Measurements from ENCODE around the gene TLCD1. TPM values are rescaled to one million over a fixed set of nuclear protein-coding genes. Genes with fewer than 3 reads are reported as not detected.
"Not testable (repeated sequence)": the region's sequence is repeated elsewhere in the genome, so short reads cannot be mapped to it uniquely, and the experiment has no call there.

The TLCD1 gene
- total and polyA plus RNA-seq, 7 experiments from 2014 or later = 0.69 to 3.0 (median 0.79) TPM; not detected in 4

DNA sequence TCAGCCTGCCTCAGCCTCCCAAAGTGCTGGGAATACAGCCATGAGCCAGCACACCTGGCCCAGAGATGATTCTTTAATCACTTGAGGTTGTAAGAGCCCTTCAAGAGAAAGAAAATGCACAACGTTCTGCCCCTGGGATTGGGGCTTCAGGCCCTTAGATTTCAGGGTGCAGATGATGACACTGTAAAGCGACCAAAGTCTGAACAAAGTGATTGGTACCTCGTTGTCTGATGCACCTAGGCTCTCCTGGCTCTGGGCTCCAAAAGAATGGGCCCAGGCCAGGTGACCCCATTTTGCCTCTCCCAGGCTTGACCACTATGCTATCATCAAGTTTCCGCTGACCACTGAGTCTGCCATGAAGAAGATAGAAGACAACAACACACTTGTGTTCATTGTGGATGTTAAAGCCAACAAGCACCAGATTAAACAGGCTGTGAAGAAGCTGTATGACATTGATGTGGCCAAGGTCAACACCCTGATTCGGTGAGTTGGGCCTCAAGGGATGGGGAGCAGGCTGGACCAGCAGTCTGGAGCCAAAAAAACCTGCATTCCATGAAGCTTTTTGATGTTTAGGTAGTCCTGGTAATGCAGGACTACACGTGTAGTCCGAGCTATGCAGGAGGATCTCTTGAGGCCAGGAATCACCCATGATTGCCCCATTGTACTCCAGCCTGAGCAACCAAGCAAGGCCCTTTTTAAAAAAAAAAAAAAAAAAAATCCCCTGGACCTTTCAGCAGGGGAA is 3.4 kb downstream of the TLCD1 start:
- POLR2A ChIA-PET = interaction anchor here (0.9 to 4.8 kb wide), 4 partner anchors 11 to 228 kb away, joined by 5 to 96 read pairs (median 34); partner anchors contain the start of genes PHF12 and PROCA1
- Histone ChIP-seq H3K9me3 (ENCODE audit: control insufficient read depth in 2 of 3, low read length in 3 of 3) (no peaks in the 10 kb centered on the region), H3K4me1 (ENCODE audit: control insufficient read depth in 2 of 2, insufficient read depth in 2 of 2, low read length in 2 of 2) (peaks cover 36 to 47% of the 10 kb centered on the region in 2 donors), H3K36me3 (ENCODE audit: control insufficient read depth in 2 of 3, insufficient read depth in 3 of 3, low read length in 3 of 3) (peaks cover 20 to 36% (median 32%) of the 10 kb centered on the region in 3 experiments), H3K27ac (ENCODE audit: low read depth, low read length) (peak overlapping the region; percentile 82), H3K27me3 (ENCODE audit: control insufficient read depth in 2 of 2, insufficient read depth in 2 of 2, low read length in 2 of 2) (no peaks in the 10 kb centered on the region), H3K4me3 (ENCODE audit: low read length) (no peak overlapping the region)
- Mint-ChIP-seq H3K4me3 (peak overlapping the region in 8 of 10 donors; percentile 25 to 99 (median 64)), H3K36me3 (peaks cover 4 to 42% (median 23%) of the 10 kb centered on the region in 5 donors), H3K4me1 (peaks cover 23 to 75% (median 73%) of the 10 kb centered on the region in 7 donors), H3K27ac (peak overlapping the region in 4 of 9 donors; percentile 23 to 57 (median 45)), H3K27me3 (peaks cover 0 to 14% (median 0%) of the 10 kb centered on the region in 5 donors), H3K9me3 (peaks cover 0 to 2% (median 0%) of the 10 kb centered on the region in 11 donors)
- ATAC-seq (no peak), DNase-seq (no peak)
- intact Hi-C loops (cut with micrococcal nuclease) = loop anchor here in 1 of 2 donors (10.0 kb wide), 1 partner anchor 422 kb away; no protein-coding TSS in a partner anchor
- CTCF ChIA-PET = interaction anchor here (0.5 to 10.6 kb wide), 2 partner anchors 26 to 43 kb away, joined by 3 to 331 read pairs; partner anchors contain the start of gene TRAF4

DNA sequence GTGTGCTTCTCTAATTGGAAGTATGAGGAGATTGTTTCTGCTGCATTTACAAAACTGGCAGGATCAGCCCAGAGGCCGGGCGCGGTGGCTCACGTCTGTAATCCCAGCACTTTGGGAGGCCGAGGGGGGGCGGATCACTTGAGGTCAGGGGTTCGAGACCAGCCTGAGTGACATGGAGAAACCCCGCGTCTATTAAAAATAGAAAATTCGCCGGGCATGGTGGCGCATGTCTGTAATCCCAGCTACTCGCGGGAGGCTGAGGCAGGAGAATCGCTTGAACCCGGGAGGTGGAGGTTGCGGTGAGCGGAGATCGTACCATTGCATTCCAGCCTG is 5.1 kb downstream of the TLCD1 start:
- POLR2A ChIA-PET = interaction anchor here (0.6 to 4.8 kb wide), 15 partner anchors 7 to 230 kb away, joined by 3 to 96 read pairs (median 8); partner anchors contain the start of genes BLTP2, FAM222B, NEK8 and PHF12
- H3K27me3 Mint-ChIP-seq = peaks cover 0 to 15% (median 0%) of the 10 kb centered on the region in 5 donors
- H3K27me3 ChIP-seq (ENCODE audit: control insufficient read depth in 2 of 2, insufficient read depth in 2 of 2, low read length in 2 of 2); DNase-seq; ATAC-seq; H3K9me3 ChIP-seq (ENCODE audit: control insufficient read depth in 2 of 3, low read length in 3 of 3); H3K9me3 Mint-ChIP-seq: not testable (repeated sequence)
- Histone ChIP-seq H3K27ac (ENCODE audit: low read depth, low read length) (peak overlapping the region; percentile 82), H3K4me3 (ENCODE audit: low read length) (peak overlapping the region; percentile 82), H3K36me3 (ENCODE audit: control insufficient read depth in 2 of 3, insufficient read depth in 3 of 3, low read length in 3 of 3) (peaks cover 20 to 36% (median 32%) of the 10 kb centered on the region in 3 experiments), H3K4me1 (ENCODE audit: control insufficient read depth in 2 of 2, insufficient read depth in 2 of 2, low read length in 2 of 2) (peaks cover 36 to 40% of the 10 kb centered on the region in 2 donors)
- CTCF ChIA-PET = interaction anchor here (0.7 to 10.6 kb wide), 3 partner anchors 27 to 571 kb away, joined by 3 to 331 read pairs (median 4); partner anchors contain the start of gene TRAF4
- peaks cover 4 to 42% (median 23%) of the 10 kb centered on the region in 5 donors for H3K36me3 Mint-ChIP-seq
- H3K4me1 Mint-ChIP-seq = peaks cover 20 to 71% (median 61%) of the 10 kb centered on the region in 7 donors
- H3K4me3 Mint-ChIP-seq = peak overlapping the region; percentile 94 to 99 (median 98)
- H3K27ac Mint-ChIP-seq = peak overlapping the region; percentile 97 to 99 (median 98)
- intact Hi-C loops (cut with micrococcal nuclease) = loop anchor here in 1 of 2 donors (10.0 kb wide), 1 partner anchor 424 kb away; no protein-coding TSS in a partner anchor

DNA sequence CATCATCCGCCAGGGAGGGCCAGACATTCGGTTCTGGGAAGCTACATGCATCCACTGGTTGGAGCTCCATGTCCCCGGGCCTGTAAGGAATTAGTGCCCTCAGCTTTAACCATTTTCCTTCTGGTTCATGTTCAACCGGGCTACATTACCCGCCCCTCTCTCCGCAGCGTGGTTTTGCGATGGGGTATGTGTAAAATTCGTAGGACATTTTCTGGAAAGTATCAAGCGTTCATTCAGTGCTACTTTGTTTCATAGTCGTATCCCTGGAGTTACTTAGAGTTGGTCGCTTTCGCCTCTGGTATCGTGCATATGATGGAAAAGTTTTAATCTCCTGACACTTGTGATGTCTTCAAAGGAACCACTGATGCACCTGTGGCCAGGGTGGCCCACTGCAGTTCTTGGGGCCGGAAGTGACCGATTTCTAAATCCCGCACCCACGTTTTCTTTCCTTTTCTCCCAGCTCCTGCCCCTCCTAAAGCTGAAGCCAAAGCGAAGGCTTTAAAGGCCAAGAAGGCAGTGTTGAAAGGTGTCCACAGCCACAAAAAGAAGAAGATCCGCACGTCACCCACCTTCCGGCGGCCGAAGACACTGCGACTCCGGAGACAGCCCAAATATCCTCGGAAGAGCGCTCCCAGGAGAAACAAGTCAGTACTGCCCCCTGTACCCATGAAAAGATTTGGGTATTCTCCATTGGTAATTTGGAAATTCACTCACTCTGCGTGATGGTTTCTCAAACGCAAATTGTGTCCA is 5.6 kb downstream of the TLCD1 start:
- H3K27me3 Mint-ChIP-seq = peaks cover 0 to 21% (median 3%) of the 10 kb centered on the region in 5 donors
- intact Hi-C loops (cut with micrococcal nuclease) = loop anchor here in 1 of 2 donors (10.0 kb wide), 1 partner anchor 424 kb away; no protein-coding TSS in a partner anchor
- ATAC-seq (no peak), DNase-seq (peak in 1 of 9 donors; percentile 30)
- H3K9me3 Mint-ChIP-seq = peaks cover 0 to 2% (median 0%) of the 10 kb centered on the region in 11 donors
- H3K36me3 Mint-ChIP-seq = peaks cover 4 to 42% (median 23%) of the 10 kb centered on the region in 5 donors
- CTCF ChIA-PET = interaction anchor here (0.6 to 10.6 kb wide), 8 partner anchors 28 to 572 kb away, joined by 3 to 331 read pairs (median 4); partner anchors contain the start of genes PHF12 and TRAF4
- Histone ChIP-seq H3K4me1 (ENCODE audit: control insufficient read depth in 2 of 2, insufficient read depth in 2 of 2, low read length in 2 of 2) (peaks cover 31 to 37% of the 10 kb centered on the region in 2 donors), H3K4me3 (ENCODE audit: low read length) (peak overlapping the region; percentile 82), H3K27me3 (ENCODE audit: control insufficient read depth in 2 of 2, insufficient read depth in 2 of 2, low read length in 2 of 2) (no peaks in the 10 kb centered on the region), H3K36me3 (ENCODE audit: control insufficient read depth in 2 of 3, insufficient read depth in 3 of 3, low read length in 3 of 3) (peaks cover 20 to 36% (median 32%) of the 10 kb centered on the region in 3 experiments), H3K9me3 (ENCODE audit: control insufficient read depth in 2 of 3, low read length in 3 of 3) (no peaks in the 10 kb centered on the region), H3K27ac (ENCODE audit: low read depth, low read length) (peak overlapping the region; percentile 82)
- H3K27ac Mint-ChIP-seq = peak overlapping the region; percentile 97 to 99 (median 98)
- POLR2A ChIA-PET = interaction anchor here (0.5 to 4.8 kb wide), 31 partner anchors 8 to 574 kb away, joined by 3 to 96 read pairs (median 4); partner anchors contain the start of genes BLTP2, FAM222B, IFT20 and NEK8
- peak overlapping the region; percentile 94 to 99 (median 98) for H3K4me3 Mint-ChIP-seq
- H3K4me1 Mint-ChIP-seq = peaks cover 17 to 74% (median 56%) of the 10 kb centered on the region in 7 donors

DNA sequence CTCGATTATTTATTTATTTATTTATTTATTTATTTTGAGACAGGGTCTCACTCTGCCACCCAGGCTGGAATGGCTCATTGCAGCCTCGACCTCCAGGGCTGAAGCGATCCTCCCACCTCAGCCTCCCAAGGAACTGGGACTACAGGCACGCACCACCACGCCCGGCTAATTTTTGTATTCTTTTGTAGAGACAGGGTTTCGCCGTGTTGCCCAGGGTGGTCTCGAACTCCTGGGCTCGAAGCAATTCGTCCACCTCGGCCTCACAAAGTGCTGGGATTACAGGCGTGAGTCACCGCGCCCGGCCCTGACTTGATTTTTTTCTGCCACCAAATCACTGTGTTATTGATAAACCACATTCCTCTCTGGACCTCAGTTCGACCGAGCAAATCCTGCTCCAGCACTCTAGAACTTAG is 7.0 kb downstream of the TLCD1 start:
- H3K4me3 ChIP-seq (ENCODE audit: low read length) = peak overlapping the region; percentile 82

DNA sequence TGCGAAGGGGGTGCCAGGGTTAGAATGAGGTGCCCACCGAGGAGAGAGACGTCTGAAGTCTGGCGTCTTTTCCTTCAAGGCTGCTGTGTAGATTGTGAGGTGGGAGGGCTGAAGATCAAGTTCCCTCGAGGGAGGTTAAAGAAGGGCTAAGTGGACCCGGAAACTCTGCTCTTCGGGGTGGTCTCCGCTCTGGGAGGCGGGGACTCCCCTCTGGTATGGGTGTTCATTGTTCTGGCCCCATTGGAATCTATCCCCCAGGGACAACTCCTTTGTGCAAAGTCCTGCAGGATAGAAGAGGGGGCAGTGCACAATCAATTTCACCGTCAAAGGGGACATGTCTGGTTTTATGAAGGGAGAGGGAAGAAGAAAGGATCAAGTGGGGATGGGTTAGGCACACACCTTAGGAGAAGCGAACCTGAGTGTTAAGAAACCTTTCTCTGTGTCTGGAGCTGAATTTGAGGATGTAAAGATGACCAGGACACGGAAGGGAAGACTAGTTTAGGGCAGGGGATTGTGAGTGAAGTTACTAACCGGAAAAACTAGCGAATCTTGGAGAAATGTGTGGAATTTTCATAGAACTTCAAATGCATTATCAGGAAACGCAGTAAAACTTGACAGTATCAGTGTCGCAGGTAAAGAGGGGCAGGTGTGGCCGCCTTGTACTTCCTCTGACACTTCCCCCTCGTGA is 7.6 kb downstream of the TLCD1 start:
- Mint-ChIP-seq H3K27me3 (peaks cover 0 to 24% (median 6%) of the 10 kb centered on the region in 5 donors), H3K4me3 (peak overlapping the region; percentile 58 to 99 (median 74)), H3K4me1 (peaks cover 15 to 61% (median 39%) of the 10 kb centered on the region in 7 donors), H3K27ac (peak overlapping the region; percentile 59 to 97 (median 85)), H3K9me3 (peaks cover 0 to 2% (median 0%) of the 10 kb centered on the region in 11 donors), H3K36me3 (peaks cover 0 to 26% (median 20%) of the 10 kb centered on the region in 5 donors)
- Histone ChIP-seq H3K9me3 (ENCODE audit: control insufficient read depth in 2 of 3, low read length in 3 of 3) (no peaks in the 10 kb centered on the region), H3K36me3 (ENCODE audit: control insufficient read depth in 2 of 3, insufficient read depth in 3 of 3, low read length in 3 of 3) (peaks cover 20 to 23% (median 22%) of the 10 kb centered on the region in 3 experiments), H3K27me3 (ENCODE audit: control insufficient read depth in 2 of 2, insufficient read depth in 2 of 2, low read length in 2 of 2) (no peaks in the 10 kb centered on the region), H3K27ac (ENCODE audit: low read depth, low read length) (peak overlapping the region; percentile 19), H3K4me3 (ENCODE audit: low read length) (no peak overlapping the region), H3K4me1 (ENCODE audit: control insufficient read depth in 2 of 2, insufficient read depth in 2 of 2, low read length in 2 of 2) (peaks cover 27 to 33% of the 10 kb centered on the region in 2 donors)
- CTCF ChIA-PET = interaction anchor here (1.2 to 1.3 kb wide), 2 partner anchors 8 to 10 kb away, joined by 3 to 10 read pairs; partner anchors contain the start of gene NEK8
- POLR2A ChIA-PET = interaction anchor here (1.0 to 4.8 kb wide), 11 partner anchors 7 to 233 kb away, joined by 3 to 96 read pairs (median 9); partner anchors contain the start of genes DHRS13, NEK8, PHF12 and PROCA1
- intact Hi-C loops (cut with micrococcal nuclease) = loop anchor here (1.0 to 5.0 kb wide), 12 partner anchors 7 to 576 kb away; partner anchors contain the start of genes NEK8 (in 2 of the 2), PROCA1 (in 2 of the 2), BLTP2 (in 1 of the 2) and DHRS13 (in 1 of the 2)
- ATAC-seq = no peak
- DNase-seq = no peak

More for the DNA sequence above, 7.0 kb downstream of the TLCD1 start:
- peaks cover 0 to 2% (median 0%) of the 10 kb centered on the region in 11 donors for H3K9me3 Mint-ChIP-seq
- no peak for ATAC-seq
- ChIA-PET POLR2A (interaction anchor here (0.6 to 4.8 kb wide), 26 partner anchors 8 to 1211 kb away, joined by 3 to 96 read pairs (median 6); partner anchors contain the start of genes BLTP2, DHRS13, FLOT2 and IFT20), CTCF (interaction anchor here (0.8 to 10.6 kb wide), 7 partner anchors 8 to 233 kb away, joined by 3 to 331 read pairs (median 4); partner anchors contain the start of genes NEK8, PHF12 and TRAF4)
- Histone ChIP-seq H3K9me3 (ENCODE audit: control insufficient read depth in 2 of 3, low read length in 3 of 3) (no peaks in the 10 kb centered on the region), H3K27ac (ENCODE audit: low read depth, low read length) (peak overlapping the region; percentile 82), H3K4me1 (ENCODE audit: control insufficient read depth in 2 of 2, insufficient read depth in 2 of 2, low read length in 2 of 2) (peaks cover 27 to 33% of the 10 kb centered on the region in 2 donors), H3K27me3 (ENCODE audit: control insufficient read depth in 2 of 2, insufficient read depth in 2 of 2, low read length in 2 of 2) (no peaks in the 10 kb centered on the region), H3K36me3 (ENCODE audit: control insufficient read depth in 2 of 3, insufficient read depth in 3 of 3, low read length in 3 of 3) (peaks cover 20 to 25% (median 25%) of the 10 kb centered on the region in 3 experiments)
- H3K4me3 Mint-ChIP-seq = peak overlapping the region; percentile 94 to 99 (median 98)
- H3K36me3 Mint-ChIP-seq = peaks cover 0 to 31% (median 23%) of the 10 kb centered on the region in 5 donors
- intact Hi-C loops (cut with micrococcal nuclease) = loop anchor here (1.0 to 5.0 kb wide), 12 partner anchors 8 to 575 kb away; partner anchors contain the start of genes NEK8 (in 2 of the 2), PROCA1 (in 2 of the 2), BLTP2 (in 1 of the 2) and DHRS13 (in 1 of the 2)
- peak overlapping the region; percentile 97 to 99 (median 98) for H3K27ac Mint-ChIP-seq
- H3K4me1 Mint-ChIP-seq = peaks cover 15 to 64% (median 44%) of the 10 kb centered on the region in 7 donors
- DNase-seq = no peak
- H3K27me3 Mint-ChIP-seq = peaks cover 0 to 24% (median 6%) of the 10 kb centered on the region in 5 donors
